H1 (cell line): ENCODE measurements around the gene TPO. TPM values are rescaled to one million over a fixed set of nuclear protein-coding genes. Genes with fewer than 3 reads are reported as not detected.

Source experiments
- EGR1 ChIP-seq: IDR thresholded peaks from 2 replicates; pipeline ENCODE4 v1.6.1; 2011; ENCODE audit warnings: low read depth, low read length, borderline replicate concordance
- KDM4A ChIP-seq: IDR thresholded peaks from one replicate; pipeline ENCODE4 v1.7.1; 2012; ENCODE audit warnings: low read depth, mild to moderate bottlenecking, moderate library complexity, low read length, inconsistent platforms; ENCODE audit not compliant: severe bottlenecking
- POLR2AphosphoS5 ChIP-seq: IDR thresholded peaks from 2 replicates; pipeline ENCODE4 v1.6.1; 2011; ENCODE audit warnings: low read depth, low read length
- RAD21 ChIP-seq, 2 experiments: IDR thresholded peaks in 1 of 2; conservative IDR thresholded peaks in 1 of 2; 2 replicates each; pipeline ENCODE4 v1.6.1; 2011; ENCODE audit warnings: low read depth in 2 of 2, low read length in 2 of 2, improper control_type of control experiment in 1 of 2, inconsistent platforms in 1 of 2, mild to moderate bottlenecking in 1 of 2, moderate library complexity in 1 of 2
- RNF2 ChIP-seq: fragments of 200-900, 300-1000 bp; sonication (generic); IDR thresholded peaks from 2 replicates; pipeline ENCODE4 v1.7.1; 2016; ENCODE audit warnings: borderline replicate concordance, low read depth, mild to moderate bottlenecking, antibody characterized with exemption, low read length; ENCODE audit not compliant: poor library complexity, severe bottlenecking; ENCODE audit errors: missing control alignments
- RXRA ChIP-seq: IDR thresholded peaks from 2 replicates; pipeline ENCODE4 v1.6.1; 2011; ENCODE audit warnings: low read depth, mild to moderate bottlenecking, low read length, moderate library complexity; ENCODE audit not compliant: insufficient read depth
- SIRT6 ChIP-seq: IDR thresholded peaks from one replicate; pipeline ENCODE4 v1.7.1; 2012; ENCODE audit warnings: low read length, inconsistent platforms
- SUZ12 ChIP-seq: fragments of 200-600 bp; sonication (generic); IDR thresholded peaks from 2 replicates; pipeline ENCODE4 v1.6.1; 2012; ENCODE audit warnings: mild to moderate bottlenecking, inconsistent platforms, low read length, moderate library complexity, mixed read lengths
- polyA plus RNA-seq, 7 experiments: library from polyadenylated mRNA; depleted of rRNA in 3 of 7; stranded (reverse) in 5 of 7; unstranded in 2 of 7; fragments of >200 nt in 5 of 7; fragments of 200-250 nt in 2 of 7; gene quantifications; 1 replicate in 5 of 7; 2 replicates in 1 of 7; 4 replicates in 1 of 7; pipeline versions ENCODE4 v1.2.1 to v1.2.3, GENCODE V29; 2011 to 2013; ENCODE audit warnings: missing spikeins in 2 of 7, mixed read lengths in 2 of 7
- total RNA-seq: library from RNA; stranded (reverse); fragmentation: NEBNext Ultra II Directional; extraction: Animal tissue kit (Norgen Biotek cat#: 25700); gene quantifications from 2 replicates; pipeline ENCODE4 v1.2.1, GENCODE V29; 2021

The TPO gene
- total and polyA plus RNA-seq, 2 of the 8 experiments (the other 6 are each of a cell fraction or from before 2014, with no cell fraction given): not detected

- TF ChIP-seq RNF2: no peak
- TF ChIP-seq POLR2AphosphoS5: no peak
- no peak for TF ChIP-seq SIRT6
- TF ChIP-seq EGR1: no peak
- TF ChIP-seq RXRA: no peak
- TF ChIP-seq KDM4A: no peak
- TF ChIP-seq SUZ12: no peak
- no peak for TF ChIP-seq RAD21 (IDR thresholded peaks at IDR 0.05 in 1 of 2, conservative IDR thresholded peaks at IDR 0.05 in 1 of 2; ENCODE audit: low read depth in 2 of 2, low read length in 2 of 2)
- TF ChIP-seq, all 59 proteins: peak for 0
These were observed 25.7 kb downstream of the TPO start (continued) for GRCh38 chr2:1438972-1439371.
